BLaER1 treated with 17β-estradiol and CSF1 and Interleukin-3, amounts not matched to agents 10 nM and 100 nM (cell line): Measurements from ENCODE around the gene GNAI3.
A peak's percentile ranks its signal among the peaks of the same experiment; 100 is the strongest.

Source experiments
- H3K27ac ChIP-seq, 11 experiments: shearing (Covaris generic); formaldehyde crosslinking; 2 replicates each; pipeline ENCODE4 v1.8.1; 2022
- H3K27me3 ChIP-seq, 11 experiments: shearing (Covaris generic); formaldehyde crosslinking; 2 replicates each; pipeline ENCODE4 v1.8.1; 2022
- H3K36me3 ChIP-seq, 11 experiments: shearing (Covaris generic); formaldehyde crosslinking; 2 replicates each; pipeline ENCODE4 v1.8.1; 2022
- H3K4me1 ChIP-seq, 10 experiments: shearing (Covaris generic); formaldehyde crosslinking; 2 replicates each; pipeline ENCODE4 v1.8.1; 2022
- H3K4me2 ChIP-seq, 11 experiments: shearing (Covaris generic); formaldehyde crosslinking; 2 replicates each; pipeline ENCODE4 v1.8.1; 2022
- H3K4me3 ChIP-seq, 10 experiments: shearing (Covaris generic); formaldehyde crosslinking; 2 replicates each; pipeline ENCODE4 v1.8.1; 2022
- H3K9ac ChIP-seq, 11 experiments: shearing (Covaris generic); formaldehyde crosslinking; 2 replicates each; pipeline ENCODE4 v1.8.1; 2022
- H3K9me3 ChIP-seq, 11 experiments: shearing (Covaris generic); formaldehyde crosslinking; replicated peaks in 1 of 11; 2 replicates each; pipeline ENCODE4 v1.8.1; 2022
- H4K20me1 ChIP-seq, 11 experiments: shearing (Covaris generic); formaldehyde crosslinking; 2 replicates each; pipeline ENCODE4 v1.8.1; 2022
- Cebpa-rat ChIP-seq, 11 experiments: shearing (Covaris generic); IDR thresholded peaks; 2 replicates each; pipeline ENCODE4 v1.8.1; 2022

The GNAI3 gene

DNA sequence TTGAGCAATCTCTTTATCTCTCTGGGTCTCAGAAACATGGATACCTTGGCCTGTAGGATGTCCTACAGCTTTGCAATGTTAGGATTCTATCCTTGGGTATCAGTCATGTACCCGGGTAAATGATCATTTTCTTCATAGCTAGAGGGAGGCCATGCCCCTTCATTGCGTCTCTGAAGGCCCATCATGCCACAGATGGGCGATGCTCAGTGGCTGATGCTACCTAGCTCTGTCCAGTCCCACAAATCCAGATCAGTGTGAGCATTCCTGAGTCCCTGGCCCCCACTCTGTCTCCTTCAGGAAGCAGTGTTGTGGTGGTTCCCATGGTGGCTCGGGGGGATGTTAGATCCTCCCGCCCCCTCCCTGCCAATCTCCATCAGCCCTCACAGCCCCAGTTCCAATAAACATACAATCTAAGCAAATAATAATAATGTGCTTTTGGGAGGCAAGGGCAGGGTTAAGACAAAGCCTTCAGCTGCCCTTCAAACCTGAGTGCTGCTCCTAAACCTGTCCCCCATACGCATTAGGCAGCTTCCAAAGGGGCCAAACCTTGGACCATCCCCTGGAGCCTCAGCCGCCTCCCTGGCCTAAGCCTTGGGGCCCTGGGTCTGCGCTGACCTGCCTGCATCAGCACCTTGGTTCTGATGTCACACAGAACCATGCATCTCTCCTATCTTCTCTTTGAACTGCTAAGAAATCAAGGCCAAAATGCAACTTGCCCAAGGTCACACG lies 9.4 kb upstream of the GNAI3 start:
- no peaks in the 10 kb centered on the region for H3K36me3 ChIP-seq
- H3K4me2 ChIP-seq = no peak overlapping the region
- no peaks in the 10 kb centered on the region for H3K9me3 ChIP-seq
- H4K20me1 ChIP-seq = no peaks in the 10 kb centered on the region; a peak in 2 of 22 replicates
- no peak overlapping the region for H3K27ac ChIP-seq
- H3K4me1 ChIP-seq = peaks cover 0 to 30% (median 22%) of the 10 kb centered on the region in 10 experiments; a peak in 12 of 20 replicates
- H3K9ac ChIP-seq = no peak overlapping the region
- H3K27me3 ChIP-seq = no peaks in the 10 kb centered on the region; a peak in 1 of 22 replicates
- TF ChIP-seq Cebpa-rat (IDR thresholded peaks at IDR 0.05) = no peak
- H3K4me3 ChIP-seq = no peak overlapping the region

DNA sequence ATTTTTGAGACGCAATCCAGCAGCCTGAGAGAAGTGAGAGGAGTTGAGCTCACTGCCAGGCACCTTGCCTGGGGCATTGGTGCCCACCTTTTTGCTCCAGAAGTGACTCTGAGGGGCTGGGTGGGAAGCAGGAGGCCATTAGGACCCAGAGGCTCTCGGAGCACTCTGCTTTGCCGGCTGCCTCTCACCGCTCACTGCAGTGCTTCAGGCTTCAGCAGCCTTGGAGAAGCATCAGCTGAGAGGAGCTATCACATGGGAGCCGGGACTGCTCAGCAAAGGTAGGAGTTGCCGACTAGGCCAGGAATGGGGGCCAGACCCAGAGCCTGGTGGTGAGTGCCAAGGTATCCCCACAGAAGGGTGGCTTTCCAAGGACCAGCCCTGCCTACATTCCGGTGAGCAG lies 8.7 kb upstream of the GNAI3 start, which contains the start of gene GPR61:
GPR61 (plus strand) TSS at position 197 of the 400 bp plus-strand sequence. CDS start 3,151 bp downstream, outside the sequence.
- TF ChIP-seq Cebpa-rat (IDR thresholded peaks at IDR 0.05) = no peak
- H3K27ac ChIP-seq = no peak within 1 kb of the TSS
- H3K9me3 ChIP-seq = no peaks in the 10 kb centered on the region
- H3K4me2 ChIP-seq = peak within 1 kb of the TSS in 8 of 11 experiments; percentile 0 to 60 (median 36); a peak in 13 of 22 replicates
- H3K36me3 ChIP-seq = no peaks in the 10 kb centered on the region
- no peak within 1 kb of the TSS for H3K9ac ChIP-seq
- no peaks in the 10 kb centered on the region; a peak in 2 of 22 replicates for H4K20me1 ChIP-seq
- no peaks in the 10 kb centered on the region; a peak in 1 of 22 replicates for H3K27me3 ChIP-seq
- H3K4me1 ChIP-seq = peaks cover 0 to 30% (median 22%) of the 10 kb centered on the region in 10 experiments; a peak in 12 of 20 replicates
- H3K4me3 ChIP-seq = no peak within 1 kb of the TSS

DNA sequence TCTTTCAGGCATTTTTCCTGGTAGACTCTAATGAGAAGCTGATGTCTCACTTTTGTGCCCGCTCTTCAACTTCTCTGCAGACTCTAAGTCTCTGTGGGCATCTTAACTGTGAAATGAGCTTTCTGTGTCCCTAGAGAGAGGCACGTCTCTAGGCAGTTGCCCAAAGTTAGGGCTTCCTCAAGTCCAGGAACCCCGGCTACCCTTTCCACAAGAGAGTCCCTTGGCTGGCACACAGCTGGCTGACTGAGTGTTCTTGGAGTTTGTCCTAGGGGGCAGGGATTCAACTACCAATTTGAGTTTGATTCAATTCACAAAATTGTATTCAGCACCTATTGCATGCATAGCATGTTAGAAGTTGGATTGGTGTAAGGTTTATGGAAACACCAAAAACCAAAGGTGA lies 7.3 kb upstream of the GNAI3 start:
- TF ChIP-seq Cebpa-rat (IDR thresholded peaks at IDR 0.05) = no peak
- H3K4me3 ChIP-seq = no peak overlapping the region
- H3K36me3 ChIP-seq = no peaks in the 10 kb centered on the region
- H3K27me3 ChIP-seq = no peaks in the 10 kb centered on the region; a peak in 1 of 22 replicates
- no peaks in the 10 kb centered on the region for H3K9me3 ChIP-seq
- H3K27ac ChIP-seq = no peak overlapping the region
- H3K4me1 ChIP-seq = peaks cover 0 to 17% (median 11%) of the 10 kb centered on the region in 10 experiments; a peak in 12 of 20 replicates
- peak overlapping the region in 9 of 11 experiments; percentile 0 to 60 (median 33); a peak in 14 of 22 replicates for H3K4me2 ChIP-seq
- H3K9ac ChIP-seq = no peak overlapping the region
- no peaks in the 10 kb centered on the region; a peak in 1 of 22 replicates for H4K20me1 ChIP-seq

DNA sequence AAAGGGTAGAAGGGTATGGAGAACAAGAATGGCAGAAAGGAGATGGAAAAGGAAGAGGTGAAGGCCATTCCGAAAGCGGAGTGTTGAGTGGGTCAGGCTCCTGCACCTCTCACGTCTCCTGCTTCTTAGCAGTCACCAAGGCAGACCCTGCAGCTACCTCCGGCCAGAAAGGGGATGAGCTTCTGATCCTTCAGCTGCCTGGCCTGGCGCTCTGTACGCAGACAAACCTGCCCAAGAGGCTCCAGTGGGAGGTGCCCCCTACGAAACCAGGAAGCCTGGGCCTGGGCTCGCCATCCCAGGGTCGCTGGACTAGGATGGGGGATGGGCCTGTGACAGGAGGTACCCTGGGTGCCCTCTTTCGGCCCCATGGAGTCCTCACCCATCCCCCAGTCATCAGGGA lies 5.8 kb upstream of the GNAI3 start:
- Histone ChIP-seq H4K20me1 (no peaks in the 10 kb centered on the region), H3K4me3 (no peak overlapping the region), H3K9ac (no peak overlapping the region), H3K36me3 (no peaks in the 10 kb centered on the region), H3K4me2 (no peak overlapping the region), H3K27me3 (no peaks in the 10 kb centered on the region; a peak in 1 of 22 replicates), H3K27ac (no peak overlapping the region), H3K4me1 (peaks cover 11 to 29% (median 21%) of the 10 kb centered on the region in 10 experiments; a peak in 19 of 20 replicates), H3K9me3 (no peaks in the 10 kb centered on the region)
- TF ChIP-seq Cebpa-rat (IDR thresholded peaks at IDR 0.05) = no peak

DNA sequence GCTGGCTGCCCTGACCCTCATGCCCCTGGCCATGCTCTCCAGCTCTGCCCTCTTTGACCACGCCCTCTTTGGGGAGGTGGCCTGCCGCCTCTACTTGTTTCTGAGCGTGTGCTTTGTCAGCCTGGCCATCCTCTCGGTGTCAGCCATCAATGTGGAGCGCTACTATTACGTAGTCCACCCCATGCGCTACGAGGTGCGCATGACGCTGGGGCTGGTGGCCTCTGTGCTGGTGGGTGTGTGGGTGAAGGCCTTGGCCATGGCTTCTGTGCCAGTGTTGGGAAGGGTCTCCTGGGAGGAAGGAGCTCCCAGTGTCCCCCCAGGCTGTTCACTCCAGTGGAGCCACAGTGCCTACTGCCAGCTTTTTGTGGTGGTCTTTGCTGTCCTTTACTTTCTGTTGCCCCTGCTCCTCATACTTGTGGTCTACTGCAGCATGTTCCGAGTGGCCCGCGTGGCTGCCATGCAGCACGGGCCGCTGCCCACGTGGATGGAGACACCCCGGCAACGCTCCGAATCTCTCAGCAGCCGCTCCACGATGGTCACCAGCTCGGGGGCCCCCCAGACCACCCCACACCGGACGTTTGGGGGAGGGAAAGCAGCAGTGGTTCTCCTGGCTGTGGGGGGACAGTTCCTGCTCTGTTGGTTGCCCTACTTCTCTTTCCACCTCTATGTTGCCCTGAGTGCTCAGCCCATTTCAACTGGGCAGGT lies 5.0 kb upstream of the GNAI3 start:
- no peaks in the 10 kb centered on the region for H3K36me3 ChIP-seq
- no peak overlapping the region for H3K27ac ChIP-seq
- H4K20me1 ChIP-seq = no peaks in the 10 kb centered on the region; a peak in 1 of 22 replicates
- no peak overlapping the region for H3K4me3 ChIP-seq
- no peak for TF ChIP-seq Cebpa-rat (IDR thresholded peaks at IDR 0.05)
- H3K4me1 ChIP-seq = peaks cover 11 to 31% (median 22%) of the 10 kb centered on the region in 10 experiments; a peak in 19 of 20 replicates
- H3K9ac ChIP-seq = peak overlapping the region in 1 of 11 experiments; percentile 6; a peak in 1 of 22 replicates
- no peaks in the 10 kb centered on the region for H3K9me3 ChIP-seq
- no peak overlapping the region for H3K4me2 ChIP-seq
- no peaks in the 10 kb centered on the region; a peak in 1 of 22 replicates for H3K27me3 ChIP-seq

DNA sequence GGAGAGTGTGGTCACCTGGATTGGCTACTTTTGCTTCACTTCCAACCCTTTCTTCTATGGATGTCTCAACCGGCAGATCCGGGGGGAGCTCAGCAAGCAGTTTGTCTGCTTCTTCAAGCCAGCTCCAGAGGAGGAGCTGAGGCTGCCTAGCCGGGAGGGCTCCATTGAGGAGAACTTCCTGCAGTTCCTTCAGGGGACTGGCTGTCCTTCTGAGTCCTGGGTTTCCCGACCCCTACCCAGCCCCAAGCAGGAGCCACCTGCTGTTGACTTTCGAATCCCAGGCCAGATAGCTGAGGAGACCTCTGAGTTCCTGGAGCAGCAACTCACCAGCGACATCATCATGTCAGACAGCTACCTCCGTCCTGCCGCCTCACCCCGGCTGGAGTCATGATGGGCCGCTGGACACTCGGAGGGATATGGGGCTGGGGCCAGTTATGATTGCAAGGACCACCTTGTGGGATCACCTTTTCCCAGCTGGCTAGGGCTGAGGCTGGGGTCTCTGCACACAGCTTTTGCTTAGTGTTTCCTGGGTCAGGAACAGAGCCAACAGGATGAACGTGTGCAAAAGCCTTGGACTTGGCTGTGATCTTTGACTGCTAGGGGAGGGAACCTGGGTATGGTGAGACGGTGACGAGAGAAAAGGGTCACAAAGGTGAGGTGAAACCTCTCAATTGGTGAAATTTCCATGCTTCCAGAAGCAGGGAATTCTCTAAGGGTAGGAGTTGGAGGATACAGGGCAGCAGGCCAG lies 4.3 kb upstream of the GNAI3 start:
- Histone ChIP-seq H3K27me3 (no peaks in the 10 kb centered on the region; a peak in 1 of 22 replicates), H3K9me3 (no peaks in the 10 kb centered on the region), H3K4me3 (no peak overlapping the region), H3K4me2 (no peak overlapping the region), H3K36me3 (no peaks in the 10 kb centered on the region), H4K20me1 (peaks cover 0 to 6% (median 2%) of the 10 kb centered on the region in 11 experiments; a peak in 13 of 22 replicates), H3K4me1 (peaks cover 11 to 31% (median 22%) of the 10 kb centered on the region in 10 experiments; a peak in 19 of 20 replicates), H3K27ac (no peak overlapping the region), H3K9ac (peak overlapping the region in 1 of 11 experiments; percentile 6; a peak in 1 of 22 replicates)
- no peak for TF ChIP-seq Cebpa-rat (IDR thresholded peaks at IDR 0.05)

DNA sequence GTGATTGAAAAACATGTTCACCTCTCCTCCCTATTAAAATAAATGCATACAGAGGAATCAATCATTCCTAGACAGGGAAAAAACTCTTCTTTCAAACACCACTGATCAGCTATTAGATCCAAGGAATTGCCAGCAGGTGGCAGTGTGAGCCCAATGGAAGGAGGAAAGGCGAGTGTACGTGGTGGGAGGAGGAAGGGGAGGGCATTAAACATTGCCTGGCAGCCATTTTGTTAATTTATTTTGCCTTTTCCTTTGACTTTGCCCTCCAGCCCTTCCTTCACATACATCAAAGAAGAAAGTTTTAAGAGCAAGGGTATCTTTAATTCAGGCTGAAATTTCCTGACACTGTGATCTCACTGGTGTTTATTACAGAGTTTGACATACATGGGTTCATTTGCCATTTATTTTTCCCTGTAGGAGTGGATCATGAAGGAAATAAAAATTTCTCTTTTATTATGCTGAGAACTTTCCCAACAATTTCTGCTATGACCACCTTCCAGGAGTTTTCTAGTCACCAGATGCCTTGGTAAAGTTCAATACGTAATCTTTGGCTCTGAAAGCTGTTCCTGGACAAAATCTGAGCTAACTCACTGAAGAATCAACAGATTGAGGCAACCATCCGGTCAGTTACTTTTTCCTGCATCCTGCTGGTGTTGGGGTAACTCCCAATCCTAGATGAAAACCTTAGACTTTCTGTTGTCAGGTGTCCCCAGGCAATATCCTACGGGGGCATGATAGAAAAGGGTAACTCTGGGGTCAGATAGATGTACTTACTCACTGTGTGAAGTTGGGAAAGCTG lies 1.9 kb upstream of the GNAI3 start:
- Histone ChIP-seq H4K20me1 (peaks cover 6 to 30% (median 25%) of the 10 kb centered on the region in 11 experiments; a peak in 20 of 22 replicates), H3K9me3 (no peaks in the 10 kb centered on the region), H3K27me3 (no peaks in the 10 kb centered on the region), H3K9ac (peak overlapping the region; percentile 82 to 97 (median 91)), H3K36me3 (peaks cover 0 to 5% (median 0%) of the 10 kb centered on the region in 11 experiments; a peak in 3 of 22 replicates), H3K4me1 (peaks cover 22 to 37% (median 31%) of the 10 kb centered on the region in 10 experiments), H3K4me3 (peak overlapping the region; percentile 77 to 93 (median 82)), H3K27ac (peak overlapping the region; percentile 84 to 95 (median 92)), H3K4me2 (peak overlapping the region; percentile 84 to 96 (median 90))
- TF ChIP-seq Cebpa-rat (IDR thresholded peaks at IDR 0.05) = no peak
